Stimulated activated effector memory CD8-positive, alpha-beta T cell treated with anti-CD3 and anti-CD28 coated beads, Interleukin-12 subunit alpha, Interleukin-12 subunit beta, amount 100 ng/mL, for 72 hours (primary cell): Measurements from ENCODE around the gene CTNNA3.

ENCODE experiments used
- ATAC-seq: fragments of 150-1000 bp; cut with Tn5 transposase; 2 replicates; pipeline ENCODE4 v1.10.0; 2021
- DNase-seq, 2 donors: peaks; one replicate each; pipeline ENCODE4 v3.0.0; 2021 to 2022; ENCODE audit warnings: low spot score in 2 of 2
- H3K27ac Mint-ChIP-seq: one replicate; pipeline ENCODE4 v1.8.0; 2022; ENCODE audit warnings: mild to moderate bottlenecking, mixed read lengths
- H3K36me3 Mint-ChIP-seq: one replicate; pipeline ENCODE4 v1.8.0; 2022; ENCODE audit warnings: mild to moderate bottlenecking, mixed read lengths
- H3K4me1 Mint-ChIP-seq: one replicate; pipeline ENCODE4 v1.8.0; 2022; ENCODE audit warnings: mixed read lengths
- H3K4me3 Mint-ChIP-seq: one replicate; pipeline ENCODE4 v1.8.0; 2022; ENCODE audit warnings: mild to moderate bottlenecking, mixed read lengths
- H3K9me3 Mint-ChIP-seq: one replicate; pipeline ENCODE4 v1.8.0; 2022; ENCODE audit warnings: mixed read lengths

CTNNA3 gene

GRCh38 chr10:66782144-66782543 lies 913.9 kb downstream of the CTNNA3 start:
- Mint-ChIP-seq H3K4me1 (no peaks in the 10 kb centered on the region), H3K27ac (no peak overlapping the region), H3K4me3 (no peak overlapping the region), H3K36me3 (no peaks in the 10 kb centered on the region), H3K9me3 (peaks cover 2% of the 10 kb centered on the region)
- ATAC-seq, result no peak
- no peak for DNase-seq

GRCh38 chr10:66780796-66781195 lies 915.2 kb downstream of the CTNNA3 start:
- H3K27ac Mint-ChIP-seq, result no peak overlapping the region
- ATAC-seq (no peak), DNase-seq (no peak)
- H3K4me3 Mint-ChIP-seq, result no peak overlapping the region
- H3K4me1 Mint-ChIP-seq, result no peaks in the 10 kb centered on the region
- peaks cover 2% of the 10 kb centered on the region for H3K9me3 Mint-ChIP-seq
- no peaks in the 10 kb centered on the region for H3K36me3 Mint-ChIP-seq

DNA sequence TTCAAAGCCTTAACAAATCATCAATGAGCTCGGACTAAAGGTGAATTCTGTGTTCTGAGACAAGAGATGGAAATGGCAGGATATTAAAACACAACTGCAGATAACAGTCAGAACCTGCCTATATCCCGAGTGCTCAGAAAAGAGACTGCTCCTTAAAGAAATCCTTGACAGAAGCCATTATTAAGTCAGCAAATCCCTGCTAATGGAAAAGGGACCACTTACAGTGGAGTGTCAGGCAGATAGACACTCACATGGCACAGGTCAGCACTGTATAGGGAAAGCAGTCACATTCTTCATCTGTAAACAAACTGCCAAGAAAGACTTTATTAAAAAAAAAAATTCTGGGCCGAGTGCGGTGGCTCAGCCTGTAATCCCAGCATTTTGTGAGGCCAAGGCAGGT lies 917.6 kb downstream of the CTNNA3 start:
- Mint-ChIP-seq H3K4me3 (no peak overlapping the region), H3K27ac (no peak overlapping the region), H3K4me1 (no peaks in the 10 kb centered on the region), H3K9me3 (peaks cover 2% of the 10 kb centered on the region), H3K36me3 (no peaks in the 10 kb centered on the region)
- DNase-seq (no peak), ATAC-seq (no peak)

GRCh38 chr10:66777665-66778064 lies 918.3 kb downstream of the CTNNA3 start:
- H3K9me3 Mint-ChIP-seq, result peaks cover 2% of the 10 kb centered on the region
- H3K36me3 Mint-ChIP-seq, result no peaks in the 10 kb centered on the region
- DNase-seq, result no peak
- H3K4me3 Mint-ChIP-seq, result no peak overlapping the region
- no peaks in the 10 kb centered on the region for H3K4me1 Mint-ChIP-seq
- ATAC-seq, result no peak
- no peak overlapping the region for H3K27ac Mint-ChIP-seq

GRCh38 chr10:66773472-66773817 lies 922.5 kb downstream of the CTNNA3 start:
- Mint-ChIP-seq H3K4me1 (no peaks in the 10 kb centered on the region), H3K27ac (no peak overlapping the region), H3K36me3 (no peaks in the 10 kb centered on the region), H3K9me3 (peaks cover 5% of the 10 kb centered on the region), H3K4me3 (no peak overlapping the region)
- DNase-seq (no peak), ATAC-seq (no peak)

DNA sequence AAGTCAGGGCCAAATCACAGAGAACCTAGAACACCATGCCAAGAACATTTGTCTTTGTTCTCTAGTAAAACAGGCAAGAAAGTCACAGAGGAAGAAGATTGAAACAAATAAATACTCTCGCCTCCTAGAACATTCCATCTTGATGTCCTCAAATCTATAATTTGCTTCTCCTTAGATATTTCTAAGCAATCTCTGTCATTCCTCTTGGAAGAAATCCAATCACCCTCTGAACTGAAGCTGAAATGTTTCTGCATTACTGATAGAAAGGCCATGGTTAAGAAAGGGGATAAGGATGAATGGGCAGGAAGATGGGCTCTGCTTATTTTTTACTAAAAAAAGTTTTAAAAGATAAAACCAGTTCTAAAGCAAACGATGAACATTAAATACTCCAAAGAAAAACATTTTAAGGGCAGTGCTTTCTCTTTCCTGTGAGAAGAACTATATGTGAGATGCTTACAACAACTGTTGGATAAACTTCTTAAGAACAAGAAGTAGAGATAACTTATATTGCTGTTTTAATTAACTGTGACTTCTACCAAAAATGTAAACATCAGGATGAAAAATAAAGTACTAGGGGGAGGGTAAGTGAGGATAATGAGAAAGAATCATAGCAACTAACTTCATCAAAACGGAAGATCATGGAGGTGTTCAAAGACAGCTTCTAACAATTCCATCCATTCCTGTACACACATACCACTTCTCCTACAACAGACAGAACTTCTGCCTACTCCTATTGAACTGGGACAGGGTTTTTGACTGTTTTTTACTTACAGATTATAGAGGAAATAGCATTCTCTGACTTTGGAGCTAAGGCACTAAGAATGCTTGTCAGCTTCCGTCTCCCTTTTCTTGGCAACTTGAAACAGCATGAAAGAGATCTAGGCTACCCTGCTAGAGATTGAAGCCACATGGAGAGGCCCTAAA lies 923.2 kb downstream of the CTNNA3 start:
- Mint-ChIP-seq H3K4me1 (no peaks in the 10 kb centered on the region), H3K36me3 (no peaks in the 10 kb centered on the region), H3K4me3 (no peak overlapping the region), H3K9me3 (peaks cover 5% of the 10 kb centered on the region), H3K27ac (no peak overlapping the region)
- ATAC-seq, result no peak
- DNase-seq, result no peak

DNA sequence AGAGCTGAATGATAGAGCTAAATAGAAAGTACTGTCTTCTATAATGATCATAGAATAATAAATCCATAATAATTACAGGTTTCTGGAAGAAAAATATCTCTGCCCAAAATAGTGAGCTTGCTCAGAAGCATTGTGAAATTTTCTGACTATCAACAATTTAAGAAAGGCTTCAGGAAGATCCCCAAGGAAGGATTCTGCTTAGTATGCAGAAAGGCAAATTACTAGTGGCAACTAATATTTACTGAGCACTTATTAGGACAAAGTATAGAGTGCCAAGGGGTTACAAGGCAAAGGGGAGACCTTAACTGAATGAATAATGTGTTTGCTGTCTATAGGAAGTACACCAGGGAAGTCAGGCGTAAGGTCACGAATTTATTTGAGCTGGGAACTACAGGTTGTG lies 928.3 kb downstream of the CTNNA3 start:
- peaks cover 7% of the 10 kb centered on the region for H3K9me3 Mint-ChIP-seq
- H3K4me3 Mint-ChIP-seq, result no peak overlapping the region
- no peak overlapping the region for H3K27ac Mint-ChIP-seq
- no peaks in the 10 kb centered on the region for H3K36me3 Mint-ChIP-seq
- DNase-seq, result no peak
- no peak for ATAC-seq
- H3K4me1 Mint-ChIP-seq, result no peaks in the 10 kb centered on the region

- no peak overlapping the region for H3K4me3 Mint-ChIP-seq
- no peaks in the 10 kb centered on the region for H3K4me1 Mint-ChIP-seq
- H3K9me3 Mint-ChIP-seq, result peaks cover 6% of the 10 kb centered on the region
- no peaks in the 10 kb centered on the region for H3K36me3 Mint-ChIP-seq
- ATAC-seq (no peak), DNase-seq (no peak)
- no peak overlapping the region for H3K27ac Mint-ChIP-seq
These were observed 933.7 kb downstream of the CTNNA3 start for GRCh38 chr10:66762218-66762729.

- no peak for DNase-seq
- no peaks in the 10 kb centered on the region for H3K4me1 Mint-ChIP-seq
- ATAC-seq, result no peak
- no peaks in the 10 kb centered on the region for H3K36me3 Mint-ChIP-seq
- peaks cover 6% of the 10 kb centered on the region for H3K9me3 Mint-ChIP-seq
- H3K27ac Mint-ChIP-seq, result no peak overlapping the region
- H3K4me3 Mint-ChIP-seq, result no peak overlapping the region
These were observed 935.1 kb downstream of the CTNNA3 start for GRCh38 chr10:66760941-66761340.

GRCh38 chr10:66755474-66755873 lies 940.5 kb downstream of the CTNNA3 start:
- Mint-ChIP-seq H3K9me3 (peaks cover 5% of the 10 kb centered on the region), H3K27ac (no peak overlapping the region), H3K4me1 (no peaks in the 10 kb centered on the region), H3K4me3 (no peak overlapping the region), H3K36me3 (no peaks in the 10 kb centered on the region)
- no peak for DNase-seq
- ATAC-seq, result no peak

DNA sequence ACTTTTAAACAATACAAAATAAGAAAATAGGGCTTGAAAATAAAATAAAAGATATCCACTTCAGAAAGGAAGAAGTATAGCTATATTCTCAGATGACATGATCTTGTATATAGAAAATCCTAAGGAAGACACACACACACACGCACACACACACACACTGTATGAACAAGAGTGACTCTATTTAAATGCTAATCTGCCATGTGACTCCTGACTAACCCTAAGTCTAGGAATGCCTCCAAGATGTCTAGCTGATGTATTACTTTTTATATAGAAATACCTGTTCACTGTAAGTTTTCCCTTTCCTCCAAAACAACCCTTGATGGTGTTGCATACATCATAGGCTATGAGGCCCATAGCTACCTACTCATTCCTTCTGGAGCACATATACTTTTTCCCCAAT lies 943.3 kb downstream of the CTNNA3 start:
- H3K4me3 Mint-ChIP-seq, result no peak overlapping the region
- no peaks in the 10 kb centered on the region for H3K4me1 Mint-ChIP-seq
- H3K27ac Mint-ChIP-seq, result no peak overlapping the region
- no peaks in the 10 kb centered on the region for H3K36me3 Mint-ChIP-seq
- DNase-seq, result no peak
- no peak for ATAC-seq
- peaks cover 7% of the 10 kb centered on the region for H3K9me3 Mint-ChIP-seq

DNA sequence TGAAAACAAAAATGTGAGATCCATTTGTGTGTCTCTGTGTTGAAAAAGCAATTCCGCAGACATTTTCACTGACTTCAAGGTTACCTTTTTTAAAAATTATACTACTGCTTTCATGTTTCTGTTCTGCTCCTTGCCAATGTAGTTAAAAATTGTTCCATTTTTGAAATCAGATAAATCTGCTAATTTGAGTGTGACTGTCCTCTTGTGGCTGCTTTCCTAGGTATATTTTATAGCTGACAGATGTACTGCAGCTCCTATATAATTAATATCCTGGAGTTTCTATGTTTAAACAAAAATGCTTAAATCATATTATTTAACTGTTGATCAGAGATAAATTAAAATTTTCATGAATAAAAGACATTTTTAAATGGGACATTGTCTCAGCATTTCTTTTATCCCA lies 947.8 kb downstream of the CTNNA3 start:
- ATAC-seq (no peak), DNase-seq (no peak)
- no peaks in the 10 kb centered on the region for H3K4me1 Mint-ChIP-seq
- H3K36me3 Mint-ChIP-seq, result no peaks in the 10 kb centered on the region
- H3K9me3 Mint-ChIP-seq, result peaks cover 10% of the 10 kb centered on the region
- H3K27ac Mint-ChIP-seq, result no peak overlapping the region
- H3K4me3 Mint-ChIP-seq, result no peak overlapping the region

- Mint-ChIP-seq H3K4me1 (no peaks in the 10 kb centered on the region), H3K36me3 (no peaks in the 10 kb centered on the region), H3K9me3 (peaks cover 14% of the 10 kb centered on the region), H3K27ac (no peak overlapping the region), H3K4me3 (no peak overlapping the region)
- DNase-seq, result no peak
- ATAC-seq, result no peak
These were observed 948.5 kb downstream of the CTNNA3 start for GRCh38 chr10:66747451-66747850.

GRCh38 chr10:66746711-66747110 lies 949.3 kb downstream of the CTNNA3 start:
- Mint-ChIP-seq H3K9me3 (peaks cover 14% of the 10 kb centered on the region), H3K4me1 (no peaks in the 10 kb centered on the region), H3K36me3 (no peaks in the 10 kb centered on the region), H3K4me3 (no peak overlapping the region), H3K27ac (no peak overlapping the region)
- ATAC-seq, result no peak
- DNase-seq, result no peak

GRCh38 chr10:66746246-66746645 lies 949.7 kb downstream of the CTNNA3 start:
- no peak overlapping the region for H3K27ac Mint-ChIP-seq
- no peaks in the 10 kb centered on the region for H3K36me3 Mint-ChIP-seq
- no peak for DNase-seq
- H3K4me3 Mint-ChIP-seq, result no peak overlapping the region
- peaks cover 14% of the 10 kb centered on the region for H3K9me3 Mint-ChIP-seq
- ATAC-seq, result no peak
- H3K4me1 Mint-ChIP-seq, result no peaks in the 10 kb centered on the region

DNA sequence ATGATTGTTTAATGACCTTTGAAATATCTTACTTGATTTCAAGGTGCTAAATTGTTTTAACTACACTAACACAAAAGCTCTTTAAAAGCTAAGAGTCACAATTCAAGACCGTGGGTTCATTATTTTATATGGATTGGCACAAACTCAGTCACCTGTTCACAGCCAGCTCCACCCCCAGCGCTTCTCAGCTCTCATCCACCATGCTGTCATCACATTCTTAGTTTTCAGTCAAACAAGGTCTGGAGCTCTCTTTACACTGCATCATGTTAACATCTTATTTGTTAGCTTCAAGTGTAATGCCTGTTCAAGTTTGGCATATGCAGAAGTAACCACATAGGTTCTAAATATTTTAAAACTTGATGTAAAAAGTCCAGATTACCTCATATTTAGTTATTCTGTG lies 951.1 kb downstream of the CTNNA3 start:
- H3K27ac Mint-ChIP-seq, result no peak overlapping the region
- DNase-seq (no peak), ATAC-seq (no peak)
- H3K9me3 Mint-ChIP-seq, result peaks cover 11% of the 10 kb centered on the region
- no peak overlapping the region for H3K4me3 Mint-ChIP-seq
- H3K4me1 Mint-ChIP-seq, result no peaks in the 10 kb centered on the region
- no peaks in the 10 kb centered on the region for H3K36me3 Mint-ChIP-seq
